SK-N-MC (cell line): ENCODE results near the gene DCUN1D2.

Source experiments
- EZH2 ChIP-seq: fragments of 200-600 bp; sonication (generic); IDR thresholded peaks from one replicate; pipeline ENCODE4 v1.6.1; 2017; ENCODE audit warnings: antibody characterized with exemption
- FOXP2 ChIP-seq: optimal IDR thresholded peaks from 2 replicates; pipeline ENCODE3; 2011; ENCODE audit warnings: mild to moderate bottlenecking, moderate library complexity; ENCODE audit not compliant: insufficient read depth; ENCODE audit errors: extremely low read length, control extremely low read depth
- POLR2AphosphoS5 ChIP-seq: IDR thresholded peaks from 2 replicates; pipeline ENCODE4 v1.6.1; 2012; ENCODE audit warnings: mild to moderate bottlenecking, low read depth, low read length, borderline replicate concordance

- no peak for TF ChIP-seq POLR2AphosphoS5
- no peak for TF ChIP-seq EZH2
- no peak for TF ChIP-seq FOXP2
Measured at GRCh38 chr13:113507505-113508345, 17.2 kb upstream of the DCUN1D2 start.
